Measurements from ENCODE around the gene ZNF146. TPM values are rescaled to one million over a fixed set of nuclear protein-coding genes. Genes with fewer than 3 reads are reported as not detected.
"Not testable (repeated sequence)": the region's sequence is repeated elsewhere in the genome, so short reads cannot be mapped to it uniquely, and the experiment has no call there.

ZNF146 gene
- total RNA-seq, 1 donor from 2014 or later, result 30.4 TPM

- Histone ChIP-seq H3K27me3 (ENCODE audit: low read depth) (no peaks in the 10 kb centered on the region), H3K4me3 (no peak overlapping the region), H3K36me3 (peaks cover 14% of the 10 kb centered on the region), H3K27ac (replicated peaks) (peak overlapping the region; percentile 66), H3K9me3 (replicated peaks) (no peaks in the 10 kb centered on the region), H3K4me1 (peaks cover 6% of the 10 kb centered on the region)
- intact Hi-C loops (cut with micrococcal nuclease), result no loop called here
- no peak for TF ChIP-seq CTCF (IDR thresholded peaks at IDR 0.05; ENCODE audit: borderline replicate concordance)
- DNase-seq, result no peak
Measured at GRCh38 chr19:36183245-36183628, 31.7 kb upstream of the ZNF146 start.

- H3K4me1 ChIP-seq; DNase-seq; H3K27ac ChIP-seq (replicated peaks); H3K4me3 ChIP-seq; intact Hi-C loops (cut with micrococcal nuclease); H3K27me3 ChIP-seq (ENCODE audit: low read depth); H3K9me3 ChIP-seq (replicated peaks): not testable (repeated sequence)
- peaks cover 17% of the 10 kb centered on the region for H3K36me3 ChIP-seq
Measured at GRCh38 chr19:36186722-36187121, 28.2 kb upstream of the ZNF146 start.

GRCh38 chr19:36196249-36196648, 18.7 kb upstream of the ZNF146 start:
- intact Hi-C loops (cut with micrococcal nuclease), result loop anchor here (10.0 kb wide), 1 partner anchor 299 kb away; no protein-coding TSS in a partner anchor
- no peaks in the 10 kb centered on the region for H3K4me1 ChIP-seq
- H3K27me3 ChIP-seq (ENCODE audit: low read depth), result no peaks in the 10 kb centered on the region
- no peak for DNase-seq
- H3K27ac ChIP-seq (replicated peaks), result no peak overlapping the region
- peaks cover 44% of the 10 kb centered on the region for H3K36me3 ChIP-seq
- TF ChIP-seq CTCF (IDR thresholded peaks at IDR 0.05; ENCODE audit: borderline replicate concordance), result no peak
- H3K4me3 ChIP-seq, result no peak overlapping the region
- no peaks in the 10 kb centered on the region for H3K9me3 ChIP-seq (replicated peaks)

- intact Hi-C loops (cut with micrococcal nuclease), result loop anchor here (10.0 kb wide), 1 partner anchor 297 kb away; no protein-coding TSS in a partner anchor
- H3K27me3 ChIP-seq (ENCODE audit: low read depth), result no peaks in the 10 kb centered on the region
- H3K9me3 ChIP-seq (replicated peaks), result no peaks in the 10 kb centered on the region
- peaks cover 37% of the 10 kb centered on the region for H3K36me3 ChIP-seq
- no peak overlapping the region for H3K4me3 ChIP-seq
- DNase-seq, result no peak
- no peak overlapping the region for H3K27ac ChIP-seq (replicated peaks)
- no peaks in the 10 kb centered on the region for H3K4me1 ChIP-seq
- no peak for TF ChIP-seq CTCF (IDR thresholded peaks at IDR 0.05; ENCODE audit: borderline replicate concordance)
Measured at GRCh38 chr19:36198119-36198518, 16.8 kb upstream of the ZNF146 start.

GRCh38 chr19:36201684-36202083, 13.2 kb upstream of the ZNF146 start:
- no peak for DNase-seq
- no peak overlapping the region for H3K4me3 ChIP-seq
- H3K36me3 ChIP-seq, result peaks cover 30% of the 10 kb centered on the region
- no peaks in the 10 kb centered on the region for H3K27me3 ChIP-seq (ENCODE audit: low read depth)
- no peak overlapping the region for H3K27ac ChIP-seq (replicated peaks)
- no peaks in the 10 kb centered on the region for H3K4me1 ChIP-seq
- no peak for TF ChIP-seq CTCF (IDR thresholded peaks at IDR 0.05; ENCODE audit: borderline replicate concordance)
- no peaks in the 10 kb centered on the region for H3K9me3 ChIP-seq (replicated peaks)
- intact Hi-C loops (cut with micrococcal nuclease), result no loop called here

- H3K36me3 ChIP-seq, result peaks cover 30% of the 10 kb centered on the region
- H3K4me1 ChIP-seq, result no peaks in the 10 kb centered on the region
- TF ChIP-seq CTCF (IDR thresholded peaks at IDR 0.05; ENCODE audit: borderline replicate concordance), result no peak
- no peaks in the 10 kb centered on the region for H3K27me3 ChIP-seq (ENCODE audit: low read depth)
- H3K27ac ChIP-seq (replicated peaks), result no peak overlapping the region
- H3K4me3 ChIP-seq, result no peak overlapping the region
- DNase-seq, result no peak
- H3K9me3 ChIP-seq (replicated peaks), result no peaks in the 10 kb centered on the region
- intact Hi-C loops (cut with micrococcal nuclease), result no loop called here
Measured at GRCh38 chr19:36203293-36203692, 11.6 kb upstream of the ZNF146 start.

Data from left ventricle myocardium inferior (tissue), 1 donor.